ENCODE measurements around the gene KRT25.
"Not testable (repeated sequence)": the region's sequence is repeated elsewhere in the genome, so short reads cannot be mapped to it uniquely, and the experiment has no call there.

KRT25 gene

GRCh38 chr17:40779181-40779909 is 24.2 kb upstream of the KRT25 start:
- TF ChIP-seq JUND (IDR thresholded peaks at IDR 0.05; ENCODE audit: low read depth), result no peak
- DNase-seq (ENCODE audit: low read depth in 1 of 2, low spot score in 1 of 2), result no peak
- in situ Hi-C loops (cut with HindIII; ENCODE audit: low pct_unique_long_range_greater_than_20kb, low sequenced_read_pairs), result no loop called here

GRCh38 chr17:40778461-40778860 is 23.3 kb upstream of the KRT25 start:
- DNase-seq (ENCODE audit: low read depth in 1 of 2, low spot score in 1 of 2), result no peak
- in situ Hi-C loops (cut with HindIII; ENCODE audit: low pct_unique_long_range_greater_than_20kb, low sequenced_read_pairs), result no loop called here
- no peak for TF ChIP-seq JUND (IDR thresholded peaks at IDR 0.05; ENCODE audit: low read depth)

- in situ Hi-C loops (cut with HindIII; ENCODE audit: low pct_unique_long_range_greater_than_20kb, low sequenced_read_pairs), result no loop called here
- TF ChIP-seq JUND (IDR thresholded peaks at IDR 0.05; ENCODE audit: low read depth), result no peak
- no peak for DNase-seq (ENCODE audit: low read depth in 1 of 2, low spot score in 1 of 2)
Observed at GRCh38 chr17:40777971-40778370, 22.8 kb upstream of the KRT25 start.

GRCh38 chr17:40777459-40777858 is 22.3 kb upstream of the KRT25 start:
- in situ Hi-C loops (cut with HindIII; ENCODE audit: low pct_unique_long_range_greater_than_20kb, low sequenced_read_pairs), result no loop called here
- DNase-seq (ENCODE audit: low read depth in 1 of 2, low spot score in 1 of 2), result no peak
- no peak for TF ChIP-seq JUND (IDR thresholded peaks at IDR 0.05; ENCODE audit: low read depth)

GRCh38 chr17:40775945-40776344 is 20.8 kb upstream of the KRT25 start:
- in situ Hi-C loops (cut with HindIII; ENCODE audit: low pct_unique_long_range_greater_than_20kb, low sequenced_read_pairs), result no loop called here
- TF ChIP-seq JUND (IDR thresholded peaks at IDR 0.05; ENCODE audit: low read depth), result no peak
- DNase-seq (ENCODE audit: low read depth in 1 of 2, low spot score in 1 of 2), result no peak

- DNase-seq (ENCODE audit: low read depth in 1 of 2, low spot score in 1 of 2), result no peak
- in situ Hi-C loops (cut with HindIII; ENCODE audit: low pct_unique_long_range_greater_than_20kb, low sequenced_read_pairs), result no loop called here
- no peak for TF ChIP-seq JUND (IDR thresholded peaks at IDR 0.05; ENCODE audit: low read depth)
Observed at GRCh38 chr17:40772101-40772500, 17.0 kb upstream of the KRT25 start, which contains the start of gene KRT26. Gene KRT26, minus strand, starts transcription at chr17:40772201. Its CDS starts 88 bp downstream, at chr17:40772113.

- in situ Hi-C loops (cut with HindIII; ENCODE audit: low pct_unique_long_range_greater_than_20kb, low sequenced_read_pairs), result no loop called here
- no peak for DNase-seq (ENCODE audit: low read depth in 1 of 2, low spot score in 1 of 2)
- TF ChIP-seq JUND (IDR thresholded peaks at IDR 0.05; ENCODE audit: low read depth), result no peak
Observed at GRCh38 chr17:40765657-40766056, 10.5 kb upstream of the KRT25 start.

GRCh38 chr17:40763752-40764151 is 8.6 kb upstream of the KRT25 start:
- in situ Hi-C loops (cut with HindIII; ENCODE audit: low pct_unique_long_range_greater_than_20kb, low sequenced_read_pairs), result no loop called here
- no peak for DNase-seq (ENCODE audit: low read depth in 1 of 2, low spot score in 1 of 2)
- no peak for TF ChIP-seq JUND (IDR thresholded peaks at IDR 0.05; ENCODE audit: low read depth)

GRCh38 chr17:40760105-40761016 is 5.2 kb upstream of the KRT25 start:
- in situ Hi-C loops (cut with HindIII; ENCODE audit: low pct_unique_long_range_greater_than_20kb, low sequenced_read_pairs), result no loop called here
- no peak for DNase-seq (ENCODE audit: low read depth in 1 of 2, low spot score in 1 of 2)
- TF ChIP-seq JUND (IDR thresholded peaks at IDR 0.05; ENCODE audit: low read depth), result no peak

- no peak for DNase-seq (ENCODE audit: low read depth in 1 of 2, low spot score in 1 of 2)
- no peak for TF ChIP-seq JUND (IDR thresholded peaks at IDR 0.05; ENCODE audit: low read depth)
- in situ Hi-C loops (cut with HindIII; ENCODE audit: low pct_unique_long_range_greater_than_20kb, low sequenced_read_pairs), result no loop called here
Observed at GRCh38 chr17:40753804-40754203, 1.3 kb downstream of the KRT25 start.

- no peak for TF ChIP-seq JUND (IDR thresholded peaks at IDR 0.05; ENCODE audit: low read depth)
- in situ Hi-C loops (cut with HindIII; ENCODE audit: low pct_unique_long_range_greater_than_20kb, low sequenced_read_pairs), result no loop called here
- DNase-seq (ENCODE audit: low read depth in 1 of 2, low spot score in 1 of 2), result no peak
Observed at GRCh38 chr17:40751065-40751464, 4.1 kb downstream of the KRT25 start.

- in situ Hi-C loops (cut with HindIII; ENCODE audit: low pct_unique_long_range_greater_than_20kb, low sequenced_read_pairs), result no loop called here
- TF ChIP-seq JUND (IDR thresholded peaks at IDR 0.05; ENCODE audit: low read depth), result no peak
- DNase-seq (ENCODE audit: low read depth in 1 of 2, low spot score in 1 of 2), result no peak
Observed at GRCh38 chr17:40750391-40750790, 4.7 kb downstream of the KRT25 start.

- DNase-seq (ENCODE audit: low read depth in 1 of 2, low spot score in 1 of 2); in situ Hi-C loops (cut with HindIII; ENCODE audit: low pct_unique_long_range_greater_than_20kb, low sequenced_read_pairs): not testable (repeated sequence)
Observed at GRCh38 chr17:40748666-40749065, 6.5 kb downstream of the KRT25 start.

All from T47D (cell line).